Stimulated activated CD8-positive, alpha-beta memory T cell treated with anti-CD3 and anti-CD28 coated beads, Interleukin-4, amount 100 ng/mL, for 24 hours (primary cell): ENCODE measurements around the gene GPR149.
A peak's percentile ranks its signal among the peaks of the same experiment; 100 is the strongest.

Source experiments
- DNase-seq: peaks from one replicate; pipeline ENCODE4 v3.0.0-alpha.2; 2020; ENCODE audit warnings: low read depth

GPR149 gene

DNA sequence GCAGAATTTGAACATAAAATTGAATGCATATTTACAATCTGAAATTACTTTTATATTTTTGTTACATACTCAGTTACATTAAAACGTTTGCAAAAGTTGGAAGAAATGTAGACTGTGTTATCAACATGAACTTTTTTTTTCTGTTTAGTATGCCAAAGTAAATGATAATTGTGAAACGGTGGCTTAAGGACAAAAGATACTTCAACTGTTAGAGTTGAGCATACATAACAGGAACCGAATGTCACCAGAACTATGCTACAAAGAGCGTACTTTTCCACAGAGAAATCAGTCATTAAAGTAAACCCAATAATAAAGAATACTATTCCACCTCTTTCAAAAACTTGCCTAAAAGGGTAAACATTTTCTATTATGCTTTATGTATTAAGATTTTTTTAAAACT, 91.4 kb downstream of the GPR149 start:
- DNase-seq: no peak

DNA sequence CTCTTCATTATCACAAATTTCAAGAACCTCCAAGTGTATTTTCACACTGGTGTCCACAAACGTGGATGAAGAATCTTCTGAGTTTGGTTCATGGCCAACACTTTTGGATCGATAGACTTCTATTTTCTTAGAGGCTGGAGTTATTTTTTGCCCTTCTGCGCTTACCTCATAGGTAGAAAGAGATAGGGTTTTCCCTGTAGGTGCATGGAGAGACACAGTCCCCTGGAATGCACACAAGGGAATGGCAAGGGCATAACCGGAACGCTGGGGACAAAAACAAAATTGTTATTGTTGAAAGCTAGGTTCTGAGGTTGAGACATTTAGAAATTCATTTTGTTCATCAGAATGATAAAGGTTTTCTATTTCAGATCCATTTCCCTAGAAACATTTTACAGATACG, 92.0 kb downstream of the GPR149 start:
- no peak for DNase-seq

DNA sequence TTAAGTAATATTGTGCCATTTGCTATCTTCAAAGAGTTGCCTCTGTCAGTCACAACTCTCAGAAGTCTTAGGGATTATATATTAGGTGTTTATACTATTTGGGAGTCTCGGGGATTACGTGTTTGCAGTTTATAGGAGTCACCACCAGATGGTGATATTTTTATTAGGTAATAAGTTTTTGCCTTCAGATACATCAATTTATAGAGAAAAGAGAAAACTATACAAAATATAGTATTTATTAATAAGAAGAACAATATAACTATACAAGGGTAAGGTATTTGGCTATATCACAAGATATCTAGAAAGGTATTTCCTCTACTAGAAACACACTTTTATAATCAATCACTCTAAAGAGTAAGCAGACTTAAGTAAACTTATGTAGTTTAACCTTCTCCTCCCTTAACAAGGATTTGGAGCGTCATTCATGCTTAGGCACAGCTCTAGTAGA, 95.0 kb downstream of the GPR149 start:
- DNase-seq: no peak

DNA sequence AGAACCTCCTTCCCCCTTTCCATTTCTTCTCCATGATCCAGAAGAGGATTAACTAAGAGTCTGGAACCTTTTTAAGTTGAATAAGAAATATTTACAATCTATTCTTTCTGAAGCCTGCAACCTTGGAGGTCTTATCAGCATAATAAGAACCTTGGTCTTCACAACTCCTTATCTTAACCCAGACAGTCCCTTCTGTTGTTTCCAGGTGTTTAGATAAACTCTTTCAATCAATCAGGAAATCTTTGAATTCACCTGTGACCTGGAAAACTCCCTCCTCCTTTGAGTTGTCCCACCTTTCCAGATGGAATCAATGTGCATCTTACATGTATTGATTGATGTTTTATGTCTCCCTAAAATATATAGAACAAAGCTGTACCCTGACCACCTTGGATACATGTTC, 102.1 kb downstream of the GPR149 start:
- DNase-seq: no peak

DNA sequence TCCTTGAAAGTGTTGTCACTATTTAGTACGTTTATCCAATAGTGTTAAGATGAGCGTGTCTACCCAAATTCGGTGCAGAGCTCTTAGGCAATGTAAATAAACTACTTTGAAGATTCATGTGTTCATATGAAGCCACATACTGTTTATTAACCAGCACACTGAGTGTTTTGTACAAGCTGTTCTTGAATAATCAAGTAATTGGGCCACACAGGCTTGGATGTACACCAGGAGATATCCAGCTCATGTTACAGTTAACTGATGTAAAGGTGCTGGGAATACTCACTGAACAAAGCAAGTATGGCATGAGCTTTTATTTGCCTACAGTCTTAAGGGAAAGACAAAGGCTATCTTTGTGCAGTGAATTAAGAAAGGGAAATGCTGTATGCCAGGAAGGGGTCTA, 105.1 kb downstream of the GPR149 start:
- DNase-seq: no peak

DNA sequence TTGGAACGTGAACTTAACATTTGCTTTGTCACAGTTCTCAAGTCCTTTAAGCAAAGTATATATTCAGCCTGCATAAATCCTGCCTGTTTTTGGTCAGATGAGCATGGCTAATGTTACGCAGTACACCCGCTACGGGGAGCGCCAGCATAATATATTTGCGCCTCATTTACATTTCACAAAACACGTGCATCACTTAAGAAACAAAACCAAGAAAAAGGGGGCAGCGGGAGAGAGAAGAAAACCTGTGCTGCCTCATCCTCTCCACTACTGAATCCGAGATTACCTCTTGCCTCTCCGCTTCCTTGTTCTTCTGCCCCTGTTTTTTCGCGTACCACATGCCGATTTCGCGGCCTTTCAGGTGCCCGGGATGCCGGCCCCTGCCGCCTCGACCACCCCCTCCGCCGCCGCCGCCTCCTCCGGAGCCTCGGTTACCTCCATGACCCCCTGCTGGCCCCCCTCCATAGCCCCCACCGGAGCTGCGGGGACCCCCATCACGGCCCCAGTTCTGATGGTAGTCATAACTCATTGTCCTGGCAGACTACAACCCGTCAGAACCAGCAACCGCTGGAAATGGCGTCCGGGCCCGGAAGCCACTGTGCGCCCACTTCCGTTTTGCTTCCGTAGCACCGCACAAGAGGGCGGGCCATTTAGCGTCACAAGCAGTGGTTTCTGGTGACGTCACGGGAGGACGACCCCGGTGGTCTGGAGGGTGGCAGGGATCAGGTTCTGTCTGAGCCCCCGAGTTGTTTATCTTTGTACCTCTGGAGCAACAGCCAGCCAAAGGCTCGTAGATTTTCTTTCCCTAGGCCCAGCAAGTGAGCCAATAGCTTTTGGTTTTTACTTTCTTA, 105.9 kb downstream of the GPR149 start, which contains the start of gene DHX36:
DHX36 (minus strand) TSS at position 597 of the 848 bp plus-strand sequence; CDS start at position 526, 71 bp downstream.
- peak; percentile 83 for DNase-seq

DNA sequence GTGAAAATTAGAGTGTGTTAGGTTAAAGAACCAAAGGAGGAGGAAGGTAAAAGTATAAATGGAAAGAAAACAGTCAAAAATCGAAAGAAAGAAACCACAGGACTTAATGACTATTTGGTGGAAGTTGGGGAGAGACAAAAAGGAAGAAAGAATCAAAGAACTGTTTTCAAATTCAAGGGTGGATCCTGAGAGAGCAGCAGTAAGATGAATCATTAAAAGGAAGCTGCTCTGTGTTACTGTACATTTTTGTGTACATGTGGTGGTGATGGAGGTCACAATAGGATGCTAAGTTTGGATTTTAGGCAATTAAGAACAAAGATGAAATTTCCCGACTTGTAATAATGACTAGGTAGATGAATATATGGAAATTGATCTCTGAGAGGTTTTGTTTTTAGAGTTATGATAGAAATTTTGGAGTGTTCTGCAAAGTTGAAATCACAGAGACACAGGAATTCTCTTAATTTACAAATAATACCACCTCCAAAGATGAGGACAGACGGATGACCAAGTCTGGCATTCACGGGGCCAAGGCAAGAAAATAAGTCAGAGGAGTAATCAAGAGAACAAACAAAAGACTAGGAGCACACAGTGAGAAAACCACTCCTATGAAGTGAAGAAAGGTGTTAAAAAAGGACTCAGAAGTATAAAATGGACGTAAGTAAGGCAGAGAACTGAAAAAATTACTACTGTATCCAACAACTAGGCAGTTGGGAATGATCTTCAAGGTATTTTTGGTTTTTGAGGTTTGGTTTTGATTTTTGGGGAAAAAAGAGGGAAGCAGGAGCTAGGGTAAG, 112.8 kb downstream of the GPR149 start:
- DNase-seq: no peak

DNA sequence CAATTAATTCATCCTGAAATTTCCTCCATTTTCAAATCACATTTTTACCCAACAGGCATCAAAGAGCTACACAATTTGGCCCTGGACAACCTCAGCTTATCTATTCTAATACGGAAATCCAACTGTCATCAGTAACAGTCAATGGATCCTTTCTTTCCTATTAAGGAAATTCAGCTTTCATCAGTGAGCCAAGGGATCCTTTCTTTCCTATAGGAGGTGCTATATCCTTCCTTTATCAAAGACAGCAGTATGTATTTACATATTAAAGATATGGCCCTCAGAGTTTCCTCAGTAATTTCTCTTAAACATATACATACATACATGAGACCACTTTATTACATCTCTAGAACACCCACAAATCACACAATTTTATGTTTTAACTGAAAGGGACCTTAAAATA, 115.8 kb downstream of the GPR149 start:
- no peak for DNase-seq

DNA sequence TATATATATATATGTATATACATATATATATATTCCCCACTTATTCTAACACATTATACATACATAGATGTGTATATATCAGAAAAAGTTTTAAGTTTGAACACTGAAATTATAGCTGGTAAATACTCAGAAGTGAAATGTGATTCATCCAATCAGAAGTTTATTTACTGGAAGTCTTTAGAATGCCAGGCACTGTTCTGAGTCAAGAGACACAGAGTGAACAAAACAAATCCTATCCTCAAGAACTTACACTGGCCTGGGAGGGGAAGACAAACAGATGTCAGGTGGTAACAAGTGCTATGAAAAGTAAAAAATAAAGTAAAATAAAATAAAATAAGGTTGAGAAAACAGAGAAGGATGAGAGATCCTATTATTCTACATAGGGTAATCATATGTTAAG, 119.2 kb downstream of the GPR149 start:
- no peak for DNase-seq

GRCh38 chr3:154307363-154307762, 122.6 kb downstream of the GPR149 start:
- DNase-seq: no peak

DNA sequence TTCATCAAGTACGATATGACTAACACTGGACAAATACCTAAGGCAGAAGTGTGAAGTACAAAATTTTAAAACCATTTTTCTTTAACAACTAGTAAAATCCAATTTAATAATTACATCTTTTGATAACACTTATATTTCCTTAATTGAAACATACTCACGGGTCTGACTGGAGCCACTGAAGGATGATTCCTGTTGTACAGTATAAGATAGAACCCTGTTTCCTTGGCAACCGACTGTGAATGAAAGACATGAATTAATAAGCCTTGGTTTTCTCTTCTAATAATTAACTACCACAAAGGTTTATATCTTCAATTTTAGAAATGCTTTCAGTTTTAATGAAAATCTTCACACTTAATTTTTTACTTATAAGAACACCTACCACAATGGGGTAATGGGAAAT, 125.1 kb downstream of the GPR149 start:
- no peak for DNase-seq

GRCh38 chr3:154304116-154304786, 125.7 kb downstream of the GPR149 start:
- no peak for DNase-seq

- DNase-seq: no peak
Measured at GRCh38 chr3:154301561-154301960, 128.4 kb downstream of the GPR149 start.

- no peak for DNase-seq
Measured at GRCh38 chr3:154294016-154294415, 136.0 kb downstream of the GPR149 start.

- DNase-seq: no peak
Measured at GRCh38 chr3:154290187-154290586, 139.8 kb downstream of the GPR149 start.
